Keratinocyte (primary cell): ENCODE data around the gene HOMER2. TPM values are rescaled to one million over a fixed set of nuclear protein-coding genes. Genes with fewer than 3 reads are reported as not detected.

ENCODE experiments used
- DNase-seq: peaks from one replicate; pipeline ENCODE4 v3.0.0-alpha.2; 2011; ENCODE audit warnings: low read depth, missing footprints, low spot score
- FAIRE-seq: peaks from 2 replicates; lab custom pipeline; 2011; peaks lifted over from hg19 to GRCh38; lab: Jason Lieb, UNC
- H2AFZ ChIP-seq: 2 replicates; pipeline ENCODE4 v1.6.0; 2012; ENCODE audit warnings: low read length, control low read depth, inconsistent platforms; ENCODE audit not compliant: control insufficient read depth
- H3K27ac ChIP-seq: 2 replicates; pipeline ENCODE4 v1.5.1; 2011; ENCODE audit warnings: low read length; ENCODE audit not compliant: control insufficient read depth, insufficient read depth
- H3K27me3 ChIP-seq: 3 replicates; pipeline ENCODE4 v1.6.0; 2011; ENCODE audit warnings: low read length; ENCODE audit not compliant: control insufficient read depth, insufficient read depth; ENCODE audit errors: extremely low read depth
- H3K36me3 ChIP-seq, 2 experiments: 2 replicates in 1 of 2; 3 replicates in 1 of 2; pipeline ENCODE4 v1.5.1; 2011; ENCODE audit warnings: low read length in 2 of 2, mild to moderate bottlenecking in 1 of 2; ENCODE audit not compliant: control insufficient read depth in 2 of 2, insufficient read depth in 2 of 2; ENCODE audit errors: extremely low read depth in 1 of 2
- H3K4me1 ChIP-seq: 3 replicates; pipeline ENCODE4 v1.5.1; 2011; ENCODE audit warnings: low read length; ENCODE audit not compliant: control insufficient read depth, insufficient read depth; ENCODE audit errors: extremely low read depth
- H3K4me2 ChIP-seq: 3 replicates; pipeline ENCODE4 v1.6.0; 2011; ENCODE audit warnings: low read depth, low read length; ENCODE audit not compliant: control insufficient read depth, insufficient read depth; ENCODE audit errors: extremely low read depth
- H3K4me3 ChIP-seq, 3 experiments: fragments of 200-600 bp in 1 of 3; sonication (generic) in 1 of 3; 2 replicates in 2 of 3; 3 replicates in 1 of 3; pipeline ENCODE4 v1.5.1; 2011 to 2016; ENCODE audit warnings: low read length in 3 of 3, mild to moderate bottlenecking in 3 of 3, control low read depth in 2 of 3, inconsistent platforms in 1 of 3, low read depth in 1 of 3, mixed read lengths in 1 of 3, mixed run types in 1 of 3, moderate library complexity in 1 of 3; ENCODE audit not compliant: control insufficient read depth in 2 of 3, insufficient read depth in 2 of 3; ENCODE audit errors: extremely low read depth in 1 of 3
- H3K79me2 ChIP-seq: 2 replicates; pipeline ENCODE4 v1.6.0; 2012; ENCODE audit warnings: low read length; ENCODE audit not compliant: control insufficient read depth, insufficient read depth
- H3K9ac ChIP-seq: 3 replicates; pipeline ENCODE4 v1.6.0; 2011; ENCODE audit warnings: low read length; ENCODE audit not compliant: control insufficient read depth, insufficient read depth; ENCODE audit errors: extremely low read depth
- H3K9me1 ChIP-seq: 3 replicates; pipeline ENCODE4 v1.6.0; 2011; ENCODE audit warnings: low read length; ENCODE audit not compliant: control insufficient read depth, insufficient read depth; ENCODE audit errors: extremely low read depth
- H3K9me3 ChIP-seq: 2 replicates; pipeline ENCODE4 v1.5.1; 2012; ENCODE audit warnings: low read depth, low read length; ENCODE audit not compliant: control insufficient read depth
- H4K20me1 ChIP-seq: 3 replicates; pipeline ENCODE4 v1.6.0; 2011; ENCODE audit warnings: low read length; ENCODE audit not compliant: control insufficient read depth, insufficient read depth; ENCODE audit errors: extremely low read depth
- EZH2 ChIP-seq: IDR thresholded peaks from one replicate; pipeline ENCODE4 v1.6.1; 2012; ENCODE audit warnings: inconsistent platforms, mild to moderate bottlenecking, low read length, moderate library complexity
- dilution Hi-C: fragments of 300-500 bp; cut with MboI; formaldehyde crosslinking; loops from one replicate; pipeline ENCODE4 v1.7.0; 2020; ENCODE audit warnings: low sequenced_read_pairs; ENCODE audit not compliant: extremely low pct_ligation_motif_present
- polyA plus RNA-seq, 5 experiments: library from polyadenylated mRNA; depleted of rRNA in 3 of 5; stranded (reverse) in 3 of 5; stranded (forward) in 1 of 5; unstranded in 1 of 5; fragments of >200 nt; gene quantifications; 1 replicate in 1 of 5; 2 replicates in 3 of 5; 3 replicates in 1 of 5; pipeline versions ENCODE4 v1.2.1 to v1.2.3, GENCODE V29; 2011 to 2012; ENCODE audit warnings: missing spikeins in 2 of 5, low read depth in 1 of 5, low replicate concordance in 1 of 5
- TF ChIP-seq, protein P1 (sequence below), 3 experiments: IDR thresholded peaks in 1 of 3; conservative IDR thresholded peaks in 1 of 3; optimal IDR thresholded peaks in 1 of 3; 2 replicates in 2 of 3; 3 replicates in 1 of 3; pipeline versions ENCODE3 to v1.5.1; 2011; ENCODE audit warnings: low read length in 3 of 3, mild to moderate bottlenecking in 3 of 3, moderate library complexity in 2 of 3, control low read depth in 1 of 3, inconsistent platforms in 1 of 3; ENCODE audit not compliant: insufficient read depth in 2 of 3; ENCODE audit errors: extremely low read depth in 1 of 3

The HOMER2 gene
- polyA plus RNA-seq, 1 donor (not counting 4 experiments of a cell fraction or from before 2014, with no cell fraction given) = 12.4 TPM

DNA sequence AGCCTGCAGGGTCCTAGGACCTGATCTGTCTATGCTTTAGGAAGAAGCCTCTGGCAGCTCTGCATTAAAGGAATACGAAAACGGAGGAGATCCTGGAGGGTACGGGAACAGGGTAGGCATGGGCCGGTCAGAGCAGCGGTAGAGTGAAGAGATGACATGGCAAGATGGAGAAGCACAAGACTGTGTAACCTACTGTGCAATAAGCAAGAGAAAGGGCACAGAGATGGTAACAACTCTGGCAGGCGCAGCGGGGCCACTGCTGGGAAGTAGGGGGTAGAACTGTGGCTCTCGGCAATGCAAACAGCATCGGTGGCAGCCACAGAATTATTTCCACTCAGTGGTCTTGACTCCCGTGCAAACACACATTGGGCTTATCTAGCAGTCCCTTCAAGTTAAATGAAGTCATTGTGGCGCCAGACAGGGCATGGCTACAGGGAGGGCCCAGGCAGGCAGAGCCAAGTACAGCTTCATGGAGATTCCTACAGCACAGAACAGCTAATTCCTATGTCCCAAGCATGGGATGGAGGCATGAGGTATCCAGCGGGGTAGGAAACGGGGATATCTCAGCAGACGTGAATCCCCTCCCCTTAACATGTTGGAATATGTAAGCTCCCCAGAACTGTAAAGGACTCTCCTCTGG lies 114.3 kb downstream of the HOMER2 start:
- Histone ChIP-seq H3K4me2 (no peak overlapping the region), H3K27me3 (no peaks in the 10 kb centered on the region), H4K20me1 (no peaks in the 10 kb centered on the region), H3K9me3 (no peaks in the 10 kb centered on the region), H2AFZ (no peak overlapping the region), H3K79me2 (peaks cover 3% of the 10 kb centered on the region), H3K4me3 (no peak overlapping the region), H3K36me3 (peaks cover 21 to 26% of the 10 kb centered on the region in 2 experiments), H3K4me1 (peaks cover 4% of the 10 kb centered on the region), H3K27ac (no peak overlapping the region), H3K9me1 (no peaks in the 10 kb centered on the region), H3K9ac (no peak overlapping the region)
- FAIRE-seq (no peak), DNase-seq (no peak)
- dilution Hi-C loops = no loop called here
- TF ChIP-seq EZH2 = no peak
- TF ChIP-seq, protein P1, sequence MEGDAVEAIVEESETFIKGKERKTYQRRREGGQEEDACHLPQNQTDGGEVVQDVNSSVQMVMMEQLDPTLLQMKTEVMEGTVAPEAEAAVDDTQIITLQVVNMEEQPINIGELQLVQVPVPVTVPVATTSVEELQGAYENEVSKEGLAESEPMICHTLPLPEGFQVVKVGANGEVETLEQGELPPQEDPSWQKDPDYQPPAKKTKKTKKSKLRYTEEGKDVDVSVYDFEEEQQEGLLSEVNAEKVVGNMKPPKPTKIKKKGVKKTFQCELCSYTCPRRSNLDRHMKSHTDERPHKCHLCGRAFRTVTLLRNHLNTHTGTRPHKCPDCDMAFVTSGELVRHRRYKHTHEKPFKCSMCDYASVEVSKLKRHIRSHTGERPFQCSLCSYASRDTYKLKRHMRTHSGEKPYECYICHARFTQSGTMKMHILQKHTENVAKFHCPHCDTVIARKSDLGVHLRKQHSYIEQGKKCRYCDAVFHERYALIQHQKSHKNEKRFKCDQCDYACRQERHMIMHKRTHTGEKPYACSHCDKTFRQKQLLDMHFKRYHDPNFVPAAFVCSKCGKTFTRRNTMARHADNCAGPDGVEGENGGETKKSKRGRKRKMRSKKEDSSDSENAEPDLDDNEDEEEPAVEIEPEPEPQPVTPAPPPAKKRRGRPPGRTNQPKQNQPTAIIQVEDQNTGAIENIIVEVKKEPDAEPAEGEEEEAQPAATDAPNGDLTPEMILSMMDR (optimal IDR thresholded peaks at IDR 0.05 in 1 of 3, IDR thresholded peaks at IDR 0.05 in 1 of 3, conservative IDR thresholded peaks at IDR 0.05 in 1 of 3; ENCODE audit: extremely low read depth in 1 of 3, insufficient read depth in 2 of 3, low read length in 3 of 3) = no peak

DNA sequence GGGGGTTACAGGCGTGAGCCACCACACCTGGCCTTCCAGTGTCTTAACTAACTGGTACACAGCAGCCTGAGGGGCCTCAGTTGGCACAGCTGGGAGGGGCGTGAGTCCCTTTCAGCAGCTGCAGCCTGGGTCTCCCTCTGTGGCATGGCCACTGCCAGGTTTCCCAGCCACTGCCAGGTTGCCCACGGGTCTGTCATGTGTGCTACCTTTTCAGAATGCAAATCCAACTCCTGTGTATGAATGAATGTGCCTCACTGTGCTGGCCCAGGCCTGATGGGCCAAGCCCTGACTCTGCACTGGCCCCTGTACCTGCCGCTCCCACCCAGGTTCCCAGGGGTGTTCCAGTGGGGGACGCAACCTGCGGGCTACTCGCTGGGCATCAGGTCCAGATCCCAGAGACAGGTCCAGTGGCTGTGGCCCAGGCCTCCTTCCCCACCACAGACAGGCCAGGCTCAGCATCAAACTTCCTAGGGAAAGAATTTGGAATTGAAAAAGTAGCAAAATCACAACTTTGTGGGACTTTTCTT lies 117.1 kb downstream of the HOMER2 start:
- Histone ChIP-seq H3K79me2 (peaks cover 3% of the 10 kb centered on the region), H3K9me1 (no peaks in the 10 kb centered on the region), H2AFZ (no peak overlapping the region), H3K27ac (no peak overlapping the region), H3K36me3 (peaks cover 26 to 32% of the 10 kb centered on the region in 2 experiments), H3K4me3 (no peak overlapping the region), H3K4me1 (peaks cover 27% of the 10 kb centered on the region), H4K20me1 (peaks cover 2% of the 10 kb centered on the region), H3K9me3 (no peaks in the 10 kb centered on the region), H3K27me3 (no peaks in the 10 kb centered on the region), H3K9ac (no peak overlapping the region), H3K4me2 (no peak overlapping the region)
- no peak for FAIRE-seq
- dilution Hi-C loops = no loop called here
- no peak for DNase-seq
- TF ChIP-seq EZH2 = no peak
- TF ChIP-seq, protein P1 (optimal IDR thresholded peaks at IDR 0.05 in 1 of 3, IDR thresholded peaks at IDR 0.05 in 1 of 3, conservative IDR thresholded peaks at IDR 0.05 in 1 of 3; ENCODE audit: extremely low read depth in 1 of 3, insufficient read depth in 2 of 3, low read length in 3 of 3) = no peak
